ENCODE data around the gene KIAA0753. TPM values are rescaled to one million over a fixed set of nuclear protein-coding genes. Genes with fewer than 3 reads are reported as not detected.

KIAA0753 gene
- total and polyA plus RNA-seq, 2 of the 8 experiments (the other 6 are each of a cell fraction or from before 2014, with no cell fraction given): 5.0 to 27.1 TPM

GRCh38 chr17:6573982-6574686 is 66.4 kb downstream of the KIAA0753 start:
- Histone ChIP-seq H3K14ac (ENCODE audit: insufficient read length) (no peak overlapping the region), H3K4me3 (ENCODE audit: extremely low read depth in 1 of 4, insufficient read depth in 2 of 4, low read depth in 3 of 4, low read length in 4 of 4) (no peak overlapping the region), H3K23ac (ENCODE audit: insufficient read length) (no peak overlapping the region), H3K9me3 (ENCODE audit: insufficient read depth in 2 of 2, low read depth in 1 of 2, low read length in 1 of 2) (no peaks in the 10 kb centered on the region), H2BK20ac (ENCODE audit: low read length) (no peak overlapping the region), H3K9ac (replicated peaks in 1 of 4; ENCODE audit: extremely low read depth in 1 of 4, low read depth in 3 of 4, low read length in 3 of 4) (no peak overlapping the region), H3K4me2 (ENCODE audit: insufficient read depth in 1 of 2, low read depth in 2 of 2, low read length in 2 of 2) (no peak overlapping the region), H3K4ac (replicated peaks; ENCODE audit: insufficient read length, low read depth, low read length) (no peak overlapping the region), H4K5ac (ENCODE audit: insufficient read length, low read depth, low read length) (no peak overlapping the region), H3K79me2 (ENCODE audit: control insufficient read depth in 1 of 2, insufficient read depth in 2 of 2, low read length in 2 of 2) (no peaks in the 10 kb centered on the region), H3K18ac (ENCODE audit: extremely low read depth, low read length) (no peak overlapping the region), H3K79me1 (ENCODE audit: low read depth, low read length) (no peaks in the 10 kb centered on the region; the same call in 1 of the 2 replicates), H3K36me3 (ENCODE audit: control insufficient read depth in 2 of 4, insufficient read depth in 4 of 4, low read length in 3 of 4) (peaks cover 0 to 9% (median 0%) of the 10 kb centered on the region in 4 experiments; a peak in 3 of 8 replicates), H2AFZ (ENCODE audit: low read length) (no peak overlapping the region), H2BK15ac (ENCODE audit: low read length) (no peak overlapping the region), H2BK5ac (ENCODE audit: low read depth, low read length) (no peak overlapping the region), H3K23me2 (ENCODE audit: low read depth, low read length) (no peaks in the 10 kb centered on the region), H2BK12ac (ENCODE audit: low read depth, low read length) (no peak overlapping the region), H3K27me3 (replicated peaks in 1 of 4; ENCODE audit: control insufficient read depth in 3 of 4, extremely low read depth in 1 of 4, insufficient read depth in 3 of 4, low read length in 3 of 4) (no peaks in the 10 kb centered on the region), H4K20me1 (replicated peaks in 1 of 2; ENCODE audit: control insufficient read depth in 1 of 2, insufficient read depth in 2 of 2, low read length in 2 of 2) (no peaks in the 10 kb centered on the region), H2BK120ac (replicated peaks; ENCODE audit: low read depth, low read length) (no peak overlapping the region), H2AK5ac (ENCODE audit: low read depth, low read length) (no peak overlapping the region), H3K4me1 (replicated peaks in 1 of 4; ENCODE audit: control insufficient read depth in 3 of 4, insufficient read depth in 4 of 4, low read length in 3 of 4) (peaks cover 0 to 10% (median 4%) of the 10 kb centered on the region in 4 experiments; a peak in 4 of 7 replicates), H3K27ac (ENCODE audit: low read depth, low read length) (no peak overlapping the region), H4K91ac (replicated peaks; ENCODE audit: insufficient read length, low read length) (no peak overlapping the region), H4K8ac (ENCODE audit: extremely low read depth, insufficient read depth, low read length) (no peak overlapping the region), H3K56ac (replicated peaks; ENCODE audit: insufficient read length, low read depth, low read length) (no peak overlapping the region)
- peak in 1 of 2 experiments; percentile 33 for DNase-seq (ENCODE audit: low read depth in 1 of 2, low spot score in 2 of 2)
- no peak for FAIRE-seq
- ChIA-PET POLR2A (ENCODE audit: partially characterized antibody) (interaction anchor here (0.7 kb wide), 1 partner anchor 25 kb away, joined by 3 read pairs; no protein-coding TSS in a partner anchor), CTCF (ENCODE audit: partially characterized antibody) (interaction anchor here (1.4 kb wide), 1 partner anchor 76 kb away, joined by 3 read pairs; no protein-coding TSS in a partner anchor)
- WGBS, 2 experiments (ENCODE audit: extremely low coverage in 1 of 2, insufficient coverage in 1 of 2, insufficient read length in 1 of 2, insufficient replicate concordance in 2 of 2, low coverage in 1 of 2, low lambda C conversion rate in 2 of 2, missing lambda C conversion rate in 1 of 2): 92% methylated on average over 13 of the region's 13 CpGs; no CpG with 5 or more reads in 1 of the 2 experiments
- no peak for TF ChIP-seq SIRT6 (IDR thresholded peaks at IDR 0.05; ENCODE audit: low read length)
